NCI-H146 treated with DMSO at 0.1 percent for 48 hours (cell line): ENCODE results near the gene SLC25A24.
A peak's percentile ranks its signal among the peaks of the same experiment; 100 is the strongest.
"Not testable (repeated sequence)": the region's sequence is repeated elsewhere in the genome, so short reads cannot be mapped to it uniquely, and the experiment has no call there.

Source experiments
- DNase-seq: peaks from one replicate; lab custom pipeline; 2025; ENCODE audit not compliant: unreplicated experiment; lab: John Stamatoyannopoulos, UW

SLC25A24 gene

DNA sequence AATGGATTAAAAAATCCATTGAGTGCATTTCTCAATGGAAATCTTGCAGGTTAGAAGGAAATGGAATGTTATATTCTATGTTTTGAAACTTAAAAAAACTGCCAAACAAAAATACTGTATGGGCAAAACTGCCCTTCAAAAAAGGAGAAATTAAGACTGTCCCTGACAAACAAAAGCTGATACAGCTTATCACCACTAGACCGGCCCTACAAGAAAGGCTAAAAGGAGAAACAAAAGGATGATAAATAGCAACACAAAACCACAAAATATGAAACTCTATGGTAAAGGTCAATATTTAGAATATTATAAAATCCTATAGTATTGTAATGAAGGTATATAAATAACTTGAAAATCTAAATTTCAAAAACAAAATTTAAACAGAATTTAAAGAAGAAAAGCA is 60.0 kb downstream of the SLC25A24 start:
- DNase-seq, result no peak

GRCh38 chr1:108139555-108139954 is 60.6 kb downstream of the SLC25A24 start:
- not testable (repeated sequence) for DNase-seq

- not testable (repeated sequence) for DNase-seq
These were observed 67.0 kb downstream of the SLC25A24 start for GRCh38 chr1:108133148-108133547.

- DNase-seq, result not testable (repeated sequence)
These were observed 67.8 kb downstream of the SLC25A24 start for GRCh38 chr1:108132367-108132766.

DNA sequence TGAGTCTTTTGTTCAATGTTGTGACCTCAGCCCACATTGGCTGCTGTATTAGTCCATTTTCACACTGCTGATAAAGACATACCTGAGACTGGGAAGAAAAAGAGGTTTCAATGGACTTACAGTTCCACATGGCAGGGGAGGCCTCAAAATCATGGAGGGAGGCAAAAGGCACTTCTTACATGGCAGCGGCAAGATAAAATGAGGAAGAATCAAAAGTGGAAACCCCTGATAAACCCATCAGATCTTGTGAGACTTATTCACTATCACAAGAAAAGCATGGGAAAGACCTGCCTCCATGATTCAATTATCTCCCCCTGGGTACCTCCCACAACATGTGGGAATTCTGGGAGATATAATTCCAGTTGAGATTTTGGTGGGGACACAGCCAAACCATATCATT is 68.9 kb downstream of the SLC25A24 start:
- not testable (repeated sequence) for DNase-seq

GRCh38 chr1:108130794-108131193 is 69.3 kb downstream of the SLC25A24 start:
- no peak for DNase-seq

GRCh38 chr1:108129999-108130398 is 70.1 kb downstream of the SLC25A24 start:
- no peak for DNase-seq

DNA sequence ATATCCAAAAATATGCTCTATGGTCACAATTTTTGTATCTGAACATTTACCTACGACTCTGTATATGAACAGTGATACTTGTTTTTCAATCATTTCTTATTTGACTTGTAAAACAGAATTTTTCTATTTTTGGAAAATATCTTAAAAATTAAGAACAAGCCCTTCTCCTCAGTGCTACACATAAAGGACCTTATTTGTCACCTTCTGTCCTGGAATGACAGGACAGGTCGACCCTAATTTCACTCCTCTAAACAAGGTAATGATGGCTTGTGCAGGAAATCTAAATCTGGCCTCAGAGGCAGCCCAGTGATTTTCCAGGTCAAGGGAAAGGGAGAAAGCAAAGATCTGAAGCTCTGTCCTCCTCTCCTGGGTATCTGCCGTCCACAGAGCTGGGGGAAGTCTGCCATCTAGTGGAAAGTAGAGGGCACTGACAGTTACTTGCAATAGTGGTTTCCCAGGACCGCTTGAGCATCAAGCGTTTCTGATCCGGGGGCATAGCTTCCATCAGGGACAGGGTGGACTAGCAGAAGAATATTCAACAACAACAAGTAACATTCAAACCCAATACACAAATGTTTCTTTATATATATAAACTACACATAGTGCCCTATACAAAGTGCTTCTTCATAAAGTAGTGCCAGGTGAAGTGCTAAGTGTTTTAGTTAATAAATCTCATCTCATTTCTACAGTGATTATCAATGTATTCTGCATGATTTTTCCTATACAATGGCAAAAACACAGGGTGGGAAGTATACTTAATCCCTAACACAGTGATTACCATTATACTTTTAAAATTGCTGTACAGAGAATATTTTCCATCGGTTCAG is 74.6 kb downstream of the SLC25A24 start:
- DNase-seq, result peak; percentile 71

DNA sequence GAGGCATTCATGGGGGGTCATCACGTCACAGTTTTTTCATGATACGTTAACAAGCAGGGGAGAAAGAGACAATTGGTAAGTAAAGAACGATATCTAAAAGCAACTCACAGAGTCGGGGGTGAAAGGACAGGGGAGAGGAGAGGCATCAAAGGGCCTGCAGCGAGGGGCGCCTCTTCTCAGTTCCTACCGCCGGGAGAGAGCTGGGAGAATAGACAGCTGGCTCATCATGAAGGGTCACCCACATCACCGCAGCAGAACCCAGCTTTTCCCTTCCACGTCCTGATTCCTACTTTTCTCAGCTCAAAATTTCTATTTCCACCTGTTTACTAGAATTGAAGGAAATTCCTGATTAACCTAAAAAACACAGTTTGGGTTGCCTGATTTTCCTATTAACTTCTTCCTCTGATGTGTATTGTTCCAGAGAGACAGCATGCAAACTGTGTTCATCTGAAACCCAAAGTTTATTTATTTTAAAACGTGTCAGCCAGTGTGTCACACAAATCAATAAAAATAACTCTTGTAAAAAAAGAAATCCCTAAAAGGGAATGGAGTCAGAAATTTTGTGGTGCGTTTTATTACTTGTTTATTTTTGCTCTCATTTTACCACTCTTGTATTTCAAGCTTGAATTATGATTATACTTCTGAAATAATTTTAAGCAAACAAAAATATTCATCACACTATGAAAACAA is 75.4 kb downstream of the SLC25A24 start:
- DNase-seq, result no peak

GRCh38 chr1:108124023-108124422 is 76.1 kb downstream of the SLC25A24 start:
- DNase-seq, result no peak

- DNase-seq, result peak; percentile 14
These were observed 78.6 kb downstream of the SLC25A24 start for GRCh38 chr1:108121358-108122143.

DNA sequence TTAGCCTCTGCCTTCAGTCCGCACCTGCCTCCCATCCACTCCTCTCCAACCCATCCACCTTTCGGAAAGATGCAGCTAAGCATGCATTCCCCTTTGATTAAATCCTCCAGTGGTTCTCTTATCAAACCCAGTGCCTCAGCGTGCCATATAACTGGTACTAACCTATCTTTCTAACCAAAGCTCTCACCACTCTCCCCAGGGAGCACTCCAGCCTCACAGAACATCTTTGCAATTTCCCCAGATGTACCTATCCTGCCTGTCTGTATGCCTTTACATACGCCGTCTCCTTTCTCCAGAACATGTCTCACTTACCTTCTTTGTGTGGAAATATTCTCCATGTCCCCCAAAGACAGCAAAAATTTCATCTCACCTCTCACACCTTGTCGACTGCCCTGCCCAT is 80.0 kb downstream of the SLC25A24 start:
- DNase-seq, result no peak

DNA sequence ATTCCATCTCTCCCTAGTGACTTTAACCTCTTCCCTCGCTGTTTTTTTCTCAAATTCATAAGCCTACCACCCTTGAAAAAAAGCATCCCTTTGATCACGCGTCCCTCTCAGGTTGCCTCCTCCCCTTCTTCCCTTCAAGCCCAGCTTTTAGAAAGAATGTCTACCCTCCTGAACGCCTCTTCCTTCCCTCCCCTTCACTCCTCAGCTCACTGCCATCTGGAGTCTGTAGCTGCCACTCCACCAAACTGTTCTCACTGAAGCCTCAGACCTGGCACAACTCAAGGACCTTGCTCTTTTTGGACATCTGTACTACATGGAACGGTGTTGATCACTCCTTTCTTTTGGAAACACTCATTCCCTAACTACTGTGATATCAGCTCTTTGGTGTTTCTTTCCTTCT is 80.6 kb downstream of the SLC25A24 start:
- DNase-seq, result no peak

DNA sequence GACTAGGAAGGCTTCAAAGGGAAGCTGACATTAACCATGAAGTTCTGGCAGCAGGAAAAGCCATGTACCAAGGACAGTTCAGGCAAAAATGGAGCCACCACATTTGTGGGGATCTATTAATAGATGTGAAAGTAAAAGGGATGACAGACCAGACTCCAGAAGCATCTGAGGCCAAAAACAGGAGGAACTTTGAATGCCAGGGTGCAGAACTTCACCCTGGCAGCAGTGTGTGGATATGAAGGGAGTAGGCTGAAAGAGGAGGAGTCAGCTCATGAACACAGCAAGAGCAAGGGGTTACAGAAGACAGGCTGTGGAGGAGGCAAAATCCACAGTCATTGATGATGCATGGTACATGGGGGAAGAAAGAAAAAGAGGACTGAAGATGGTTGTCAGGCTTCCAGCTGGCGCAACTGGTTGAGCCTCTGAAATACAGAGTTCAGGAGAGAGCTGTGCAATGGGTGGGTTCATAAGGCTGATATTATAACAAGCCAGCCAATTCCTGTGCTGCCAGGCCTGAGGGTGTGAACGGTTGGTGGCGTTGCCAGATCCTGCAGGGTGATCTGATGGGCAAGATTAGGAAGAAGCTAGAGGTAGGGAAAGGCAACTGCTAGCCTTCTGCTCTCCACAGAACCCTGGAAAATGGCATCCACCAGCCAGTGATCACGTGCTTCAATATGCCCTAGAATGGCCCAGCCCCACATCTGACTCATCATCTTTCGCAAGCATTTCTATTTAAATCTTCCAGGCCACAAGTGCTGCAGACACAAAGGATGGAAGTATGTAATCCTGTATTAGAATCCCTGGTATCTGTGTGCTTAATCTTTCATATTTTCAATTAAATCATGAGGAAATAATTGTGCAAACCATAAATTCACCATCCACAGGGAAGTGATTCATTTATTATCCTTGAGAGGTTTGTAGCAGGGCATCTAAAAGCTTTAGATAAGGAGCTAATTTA is 81.9 kb downstream of the SLC25A24 start:
- no peak for DNase-seq

- DNase-seq, result no peak
These were observed 82.9 kb downstream of the SLC25A24 start for GRCh38 chr1:108117237-108117636.

DNA sequence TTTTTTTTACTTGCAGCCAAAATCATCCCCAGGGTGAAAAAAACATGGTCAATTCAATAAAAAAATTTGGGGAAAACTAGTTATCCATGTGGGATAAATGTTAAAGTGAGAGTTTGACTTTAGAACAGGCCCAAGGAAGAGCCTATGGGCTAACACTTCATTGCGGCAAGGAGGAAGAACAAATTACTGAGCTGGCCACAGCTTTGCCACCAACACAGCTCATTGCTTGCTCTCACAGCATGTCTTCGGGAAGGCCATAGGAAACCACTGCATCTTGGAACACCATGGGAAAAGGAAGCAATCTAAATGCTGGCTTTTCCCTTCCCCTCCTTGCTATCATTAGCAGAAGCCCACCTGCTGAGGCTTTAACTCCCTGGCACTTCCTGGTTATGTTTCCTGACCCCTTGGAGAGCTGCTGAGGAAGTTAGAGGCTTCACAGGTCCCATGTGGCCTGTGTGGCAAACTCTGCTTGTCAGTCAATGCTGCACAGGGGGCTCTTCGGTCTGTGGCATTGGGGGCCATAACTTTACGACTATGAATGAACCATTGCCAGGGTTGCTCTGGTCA is 86.0 kb downstream of the SLC25A24 start:
- no peak for DNase-seq

GRCh38 chr1:108113496-108113895 is 86.6 kb downstream of the SLC25A24 start:
- no peak for DNase-seq

- DNase-seq, result no peak
These were observed 90.7 kb downstream of the SLC25A24 start for GRCh38 chr1:108109295-108109973.

DNA sequence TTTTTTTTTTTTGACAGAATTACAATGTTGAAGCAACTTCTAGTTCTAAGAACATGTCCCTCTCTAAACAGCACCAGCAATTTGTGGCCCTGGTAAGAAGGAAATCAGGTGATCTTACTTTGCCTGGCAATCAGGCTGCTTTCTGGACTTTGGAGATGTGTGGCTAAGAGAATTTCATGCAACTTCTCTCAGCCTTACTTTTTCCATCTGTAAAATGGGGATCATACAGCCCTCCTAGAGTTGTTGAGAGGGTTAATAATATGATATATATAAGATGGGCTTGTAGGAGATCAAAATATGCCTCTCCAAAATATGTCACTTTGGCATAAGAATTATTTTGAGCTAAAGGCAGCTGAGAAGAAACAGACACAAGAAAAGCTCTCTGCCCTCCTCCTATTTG is 92.0 kb downstream of the SLC25A24 start:
- no peak for DNase-seq

- DNase-seq, result no peak
These were observed 92.5 kb downstream of the SLC25A24 start for GRCh38 chr1:108107658-108108057.
